Upper lobe of right lung (tissue), 1 donor: ENCODE results near the gene EIF5B. TPM values are rescaled to one million over a fixed set of nuclear protein-coding genes. Genes with fewer than 3 reads are reported as not detected.

Experiments
- ATAC-seq: fragments of 200-7000 bp; cut with Tn5 transposase; one replicate; pipeline ENCODE4 v1.9.1; 2020; ENCODE audit warnings: mild to moderate bottlenecking, moderate library complexity
- DNase-seq: peaks from one replicate; pipeline ENCODE4 v3.0.0-alpha.2; 2020
- H3K27ac ChIP-seq: fragments of 200-600 bp; one replicate; pipeline ENCODE4 v1.8.0; 2022
- H3K27me3 ChIP-seq: fragments of 200-600 bp; one replicate; pipeline ENCODE4 v1.8.0; 2022; ENCODE audit warnings: mild to moderate bottlenecking
- H3K36me3 ChIP-seq: fragments of 200-600 bp; one replicate; pipeline ENCODE4 v1.8.0; 2022
- H3K4me1 ChIP-seq: fragments of 200-600 bp; one replicate; pipeline ENCODE4 v1.8.0; 2022
- H3K4me3 ChIP-seq: fragments of 200-600 bp; one replicate; pipeline ENCODE4 v1.8.0; 2022; ENCODE audit warnings: mild to moderate bottlenecking
- H3K9me3 ChIP-seq: fragments of 200-600 bp; one replicate; pipeline ENCODE4 v1.8.0; 2022
- CTCF ChIP-seq: fragments of 200-600 bp; IDR thresholded peaks from one replicate; pipeline ENCODE4 v1.8.0; 2022; ENCODE audit warnings: antibody characterized with exemption
- intact Hi-C: fragments of 100-400 bp; cut with DNase I; formaldehyde crosslinking; loops from one replicate; pipeline ENCODE4 v1.11.0; 2022
- total RNA-seq: library from RNA; stranded (reverse); fragmentation: NEBNext Ultra II Directional; extraction: Animal tissue kit (Norgen Biotek cat#: 25700); gene quantifications from one replicate; pipeline ENCODE4 v1.2.1, GENCODE V29; 2021
- donor health status: DM: no; HTN: yes; CAD: no; lungs with severe emphysema.

EIF5B gene
- total RNA-seq, 1 donor from 2014 or later = 30.4 TPM

GRCh38 chr2:99399795-99400194, 62.6 kb downstream of the EIF5B start:
- H3K4me1 ChIP-seq = no peaks in the 10 kb centered on the region
- no peak for ATAC-seq
- peaks cover 100% of the 10 kb centered on the region for H3K36me3 ChIP-seq
- H3K27me3 ChIP-seq = no peaks in the 10 kb centered on the region
- H3K27ac ChIP-seq = no peak overlapping the region
- DNase-seq = no peak
- intact Hi-C loops = no loop called here
- H3K9me3 ChIP-seq = no peaks in the 10 kb centered on the region
- no peak overlapping the region for H3K4me3 ChIP-seq
- no peak for TF ChIP-seq CTCF

GRCh38 chr2:99401841-99402240, 64.7 kb downstream of the EIF5B start:
- H3K27me3 ChIP-seq = no peaks in the 10 kb centered on the region
- H3K4me3 ChIP-seq = no peak overlapping the region
- TF ChIP-seq CTCF = no peak
- intact Hi-C loops = no loop called here
- H3K27ac ChIP-seq = no peak overlapping the region
- peaks cover 100% of the 10 kb centered on the region for H3K36me3 ChIP-seq
- no peaks in the 10 kb centered on the region for H3K4me1 ChIP-seq
- ATAC-seq = no peak
- no peaks in the 10 kb centered on the region for H3K9me3 ChIP-seq
- DNase-seq = no peak

- no peak overlapping the region for H3K27ac ChIP-seq
- no peaks in the 10 kb centered on the region for H3K27me3 ChIP-seq
- DNase-seq (no peak), ATAC-seq (no peak)
- peaks cover 99% of the 10 kb centered on the region for H3K36me3 ChIP-seq
- no peak overlapping the region for H3K4me3 ChIP-seq
- intact Hi-C loops = no loop called here
- no peaks in the 10 kb centered on the region for H3K9me3 ChIP-seq
- H3K4me1 ChIP-seq = no peaks in the 10 kb centered on the region
- TF ChIP-seq CTCF = no peak
These were observed 65.9 kb downstream of the EIF5B start for GRCh38 chr2:99403084-99403483.

GRCh38 chr2:99403524-99403923, 66.3 kb downstream of the EIF5B start:
- H3K4me1 ChIP-seq = no peaks in the 10 kb centered on the region
- no peaks in the 10 kb centered on the region for H3K27me3 ChIP-seq
- ATAC-seq (no peak), DNase-seq (no peak)
- no peaks in the 10 kb centered on the region for H3K9me3 ChIP-seq
- peaks cover 99% of the 10 kb centered on the region for H3K36me3 ChIP-seq
- TF ChIP-seq CTCF = no peak
- no peak overlapping the region for H3K4me3 ChIP-seq
- H3K27ac ChIP-seq = no peak overlapping the region
- intact Hi-C loops = no loop called here

- no peak for DNase-seq
- H3K9me3 ChIP-seq = no peaks in the 10 kb centered on the region
- TF ChIP-seq CTCF = no peak
- no peaks in the 10 kb centered on the region for H3K27me3 ChIP-seq
- no peaks in the 10 kb centered on the region for H3K4me1 ChIP-seq
- H3K36me3 ChIP-seq = peaks cover 99% of the 10 kb centered on the region
- no peak for ATAC-seq
- H3K4me3 ChIP-seq = no peak overlapping the region
- H3K27ac ChIP-seq = no peak overlapping the region
- intact Hi-C loops = no loop called here
These were observed 67.0 kb downstream of the EIF5B start for GRCh38 chr2:99404039-99404796.
